HepG2 (cell line): ENCODE data around the gene TBC1D14. TPM values are rescaled to one million over a fixed set of nuclear protein-coding genes. Genes with fewer than 3 reads are reported as not detected.

ENCODE experiments used
- ATF7-NPFF ChIP-seq: sonication (generic); formaldehyde crosslinking; IDR thresholded peaks from 2 replicates; pipeline ENCODE4 v1.8.1; 2023; ENCODE audit warnings: mild to moderate bottlenecking, low read depth, missing genetic modification reagents, moderate library complexity
- CBX2 ChIP-seq, 2 experiments: fragments of 200-600 bp in 1 of 2; sonication (generic); formaldehyde crosslinking in 1 of 2; IDR thresholded peaks; 2 replicates each; pipeline versions ENCODE4 v1.7.0 to v1.8.1; 2018 to 2022; ENCODE audit warnings: low read depth in 2 of 2, low read length in 1 of 2, mild to moderate bottlenecking in 1 of 2, missing genetic modification reagents in 1 of 2
- HOXA3 ChIP-seq: sonication (generic); formaldehyde crosslinking; IDR thresholded peaks from 2 replicates; pipeline ENCODE4 v1.5.0; 2020; ENCODE audit warnings: missing genetic modification reagents
- JDP2 ChIP-seq: sonication (generic); formaldehyde crosslinking; IDR thresholded peaks from 2 replicates; pipeline ENCODE4 v1.8.1; 2022; ENCODE audit warnings: missing genetic modification reagents, borderline replicate concordance
- KAT2B ChIP-seq: fragments of 150-350 bp; IDR thresholded peaks from 2 replicates; pipeline ENCODE4 v1.6.1; 2014; ENCODE audit warnings: low read depth, low read length, borderline replicate concordance
- MED1 ChIP-seq: sonication (generic); formaldehyde crosslinking; IDR thresholded peaks from 2 replicates; pipeline ENCODE4 v1.4.0; 2020; ENCODE audit warnings: missing genetic modification reagents
- POLR2G ChIP-seq: fragments of 200-400 bp; formaldehyde crosslinking; IDR thresholded peaks from 2 replicates; pipeline ENCODE4 v1.6.1; 2018; ENCODE audit warnings: mild to moderate bottlenecking, low read depth, low read length, moderate library complexity
- TEAD2 ChIP-seq: sonication (generic); formaldehyde crosslinking; IDR thresholded peaks from 2 replicates; pipeline ENCODE4 v1.9.0; 2021; ENCODE audit warnings: missing genetic modification reagents
- YEATS2 ChIP-seq: sonication (generic); formaldehyde crosslinking; IDR thresholded peaks from 2 replicates; pipeline ENCODE4 v1.4.0; 2020; ENCODE audit warnings: missing genetic modification reagents, borderline replicate concordance
- ZBTB7A ChIP-seq: sonication (generic); formaldehyde crosslinking; IDR thresholded peaks from 2 replicates; pipeline ENCODE4 v1.8.0; 2022; ENCODE audit warnings: mild to moderate bottlenecking, missing genetic modification reagents
- ZKSCAN1 ChIP-seq: fragments of 150-350 bp; IDR thresholded peaks from 2 replicates; pipeline ENCODE4 v1.6.1; 2014; ENCODE audit warnings: low read length
- ZMYM2 ChIP-seq: sonication (generic); formaldehyde crosslinking; IDR thresholded peaks from 2 replicates; pipeline ENCODE4 v1.8.0; 2022; ENCODE audit warnings: mild to moderate bottlenecking, missing genetic modification reagents
- ZNF564 ChIP-seq: sonication (generic); formaldehyde crosslinking; IDR thresholded peaks from 2 replicates; pipeline ENCODE4 v1.8.1; 2023; ENCODE audit warnings: mild to moderate bottlenecking, missing genetic modification reagents
- ZNF720 ChIP-seq: sonication (generic); formaldehyde crosslinking; IDR thresholded peaks from 2 replicates; pipeline ENCODE4 v1.4.0; 2020; ENCODE audit warnings: missing genetic modification reagents
- ZNF773 ChIP-seq: sonication (generic); formaldehyde crosslinking; IDR thresholded peaks from 2 replicates; pipeline ENCODE4 v1.4.0; 2020; ENCODE audit warnings: missing genetic modification reagents, borderline replicate concordance
- polyA plus RNA-seq, 8 experiments: library from polyadenylated mRNA; depleted of rRNA in 3 of 8; stranded (reverse) in 7 of 8; unstranded in 1 of 8; fragments of >200 nt; fragmentation: Illumina TruSeq in 4 of 8; extraction: Trizol in 4 of 8; gene quantifications; 2 replicates each; pipeline versions ENCODE4 v1.2.1 to v1.2.3, GENCODE V29; 2011 to 2016; ENCODE audit warnings: low read depth in 4 of 8, missing spikeins in 1 of 8, mixed read lengths in 1 of 8; ENCODE audit not compliant: insufficient read depth in 1 of 8
- total RNA-seq, 5 experiments: library from RNA; depleted of rRNA; stranded (reverse); fragments of >200 nt; fragmentation: Illumina TruSeq; extraction: Trizol; gene quantifications; 2 replicates each; pipeline ENCODE4 v1.2.3, GENCODE V29; 2016; ENCODE audit warnings: low read depth in 1 of 5
- TF ChIP-seq, protein P1 (sequence below): sonication (generic); formaldehyde crosslinking; IDR thresholded peaks from 2 replicates; pipeline ENCODE4 v1.5.1; 2020; ENCODE audit warnings: mild to moderate bottlenecking, missing genetic modification reagents
- TF ChIP-seq, protein P2 (sequence below): sonication (generic); formaldehyde crosslinking; IDR thresholded peaks from 2 replicates; pipeline ENCODE4 v1.5.1; 2020; ENCODE audit warnings: missing genetic modification reagents, mild to moderate bottlenecking, borderline replicate concordance
- TF ChIP-seq, protein P3 (sequence below): sonication (generic); formaldehyde crosslinking; IDR thresholded peaks from 2 replicates; pipeline ENCODE4 v1.8.1; 2023; ENCODE audit warnings: mild to moderate bottlenecking, missing genetic modification reagents
- TF ChIP-seq, protein P4 (sequence below): sonication (generic); formaldehyde crosslinking; IDR thresholded peaks from 2 replicates; pipeline ENCODE4 v1.4.0; 2020; ENCODE audit warnings: missing genetic modification reagents
- TF ChIP-seq, protein P5 (sequence below): sonication (generic); formaldehyde crosslinking; IDR thresholded peaks from 2 replicates; pipeline ENCODE4 v1.8.1; 2023; ENCODE audit warnings: missing genetic modification reagents, inconsistent platforms, borderline replicate concordance
- TF ChIP-seq, protein P6 (sequence below): sonication (generic); formaldehyde crosslinking; IDR thresholded peaks from 2 replicates; pipeline ENCODE4 v1.4.0; 2020; ENCODE audit warnings: low read depth, mild to moderate bottlenecking, missing genetic modification reagents
- TF ChIP-seq, protein P7 (sequence below): IDR thresholded peaks from 2 replicates; pipeline ENCODE4 v1.6.1; 2016; ENCODE audit warnings: missing genetic modification reagents, missing compliant biosample characterization

Gene TBC1D14
- total and polyA plus RNA-seq, 2 of the 13 experiments (the other 11 are each of a cell fraction or from before 2014, with no cell fraction given): 29.5 to 46.5 TPM

DNA sequence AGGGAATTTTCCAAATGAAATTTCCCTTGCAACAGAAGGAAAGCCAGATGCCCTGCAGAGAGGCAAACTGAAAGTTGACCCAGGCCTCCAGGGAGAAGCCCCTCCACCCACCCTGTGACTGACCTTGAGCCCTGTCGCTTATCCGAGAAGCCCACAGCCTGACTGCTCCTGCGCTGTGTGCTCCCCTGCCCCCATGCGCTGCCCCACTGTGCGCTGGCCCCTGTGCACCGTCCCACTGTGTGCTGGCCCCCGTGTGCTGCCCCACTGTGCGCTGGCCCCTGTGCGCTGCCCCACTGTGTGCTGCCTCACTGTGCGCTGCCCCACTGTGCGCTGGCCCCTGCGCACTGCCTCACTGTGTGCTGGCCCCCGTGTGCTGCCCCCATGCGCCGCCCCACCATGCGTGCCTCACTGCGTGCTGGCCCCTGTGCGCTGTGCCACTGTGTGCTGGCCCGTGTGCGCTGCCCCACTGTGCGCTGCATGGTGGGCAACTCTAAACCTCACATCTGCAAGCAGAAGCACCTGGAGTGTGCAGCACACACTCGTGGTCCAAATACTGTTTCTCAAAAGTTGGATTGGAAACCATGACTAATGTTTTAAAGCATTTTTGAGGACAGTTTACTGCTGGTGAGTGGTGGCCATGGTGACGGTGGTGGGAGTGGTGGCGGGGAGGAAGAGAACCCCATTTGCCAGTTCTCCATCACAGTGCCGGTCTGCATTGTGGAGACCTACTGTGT lies 166.5 kb downstream of the TBC1D14 start (continued):
- TF ChIP-seq, protein P1, sequence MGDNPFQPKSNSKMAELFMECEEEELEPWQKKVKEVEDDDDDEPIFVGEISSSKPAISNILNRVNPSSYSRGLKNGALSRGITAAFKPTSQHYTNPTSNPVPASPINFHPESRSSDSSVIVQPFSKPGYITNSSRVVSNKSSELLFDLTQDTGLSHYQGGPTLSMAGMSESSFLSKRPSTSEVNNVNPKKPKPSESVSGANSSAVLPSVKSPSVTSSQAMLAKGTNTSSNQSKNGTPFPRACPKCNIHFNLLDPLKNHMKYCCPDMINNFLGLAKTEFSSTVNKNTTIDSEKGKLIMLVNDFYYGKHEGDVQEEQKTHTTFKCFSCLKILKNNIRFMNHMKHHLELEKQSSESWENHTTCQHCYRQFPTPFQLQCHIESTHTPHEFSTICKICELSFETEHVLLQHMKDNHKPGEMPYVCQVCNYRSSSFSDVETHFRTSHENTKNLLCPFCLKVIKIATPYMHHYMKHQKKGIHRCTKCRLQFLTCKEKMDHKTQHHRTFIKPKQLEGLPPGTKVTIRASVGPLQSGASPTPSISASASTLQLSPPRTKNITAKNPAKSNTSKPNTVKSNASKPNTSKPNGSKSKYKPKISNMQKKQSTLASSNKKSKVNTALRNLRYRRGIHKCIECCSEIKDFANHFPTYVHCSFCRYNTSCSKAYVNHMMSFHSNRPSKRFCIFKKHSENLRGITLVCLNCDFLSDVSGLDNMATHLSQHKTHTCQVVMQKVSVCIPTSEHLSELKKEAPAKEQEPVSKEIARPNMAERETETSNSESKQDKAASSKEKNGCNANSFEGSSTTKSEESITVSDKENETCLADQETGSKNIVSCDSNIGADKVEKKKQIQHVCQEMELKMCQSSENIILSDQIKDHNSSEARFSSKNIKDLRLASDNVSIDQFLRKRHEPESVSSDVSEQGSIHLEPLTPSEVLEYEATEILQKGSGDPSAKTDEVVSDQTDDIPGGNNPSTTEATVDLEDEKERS (CRISPR knock-in tag): no peak
- no peak for TF ChIP-seq POLR2G
- TF ChIP-seq ZNF564: peak; percentile 61; the same call in 1 of the 2 replicates
- no peak for TF ChIP-seq ATF7-NPFF (CRISPR knock-in tag)
- TF ChIP-seq, protein P2, sequence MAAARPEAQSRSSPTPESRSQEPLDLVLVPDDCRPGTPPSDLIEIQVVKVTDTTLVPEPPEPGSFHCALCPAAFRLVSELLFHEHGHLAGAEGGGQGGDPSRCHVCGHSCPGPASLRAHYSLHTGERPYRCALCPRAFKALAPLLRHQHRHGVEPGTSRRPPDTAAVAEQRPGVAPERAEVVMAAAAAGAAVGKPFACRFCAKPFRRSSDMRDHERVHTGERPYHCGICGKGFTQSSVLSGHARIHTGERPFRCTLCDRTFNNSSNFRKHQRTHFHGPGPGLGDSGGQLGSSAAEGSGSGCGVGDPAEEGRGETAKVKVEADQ (CRISPR knock-in tag): no peak
- TF ChIP-seq, protein P3, sequence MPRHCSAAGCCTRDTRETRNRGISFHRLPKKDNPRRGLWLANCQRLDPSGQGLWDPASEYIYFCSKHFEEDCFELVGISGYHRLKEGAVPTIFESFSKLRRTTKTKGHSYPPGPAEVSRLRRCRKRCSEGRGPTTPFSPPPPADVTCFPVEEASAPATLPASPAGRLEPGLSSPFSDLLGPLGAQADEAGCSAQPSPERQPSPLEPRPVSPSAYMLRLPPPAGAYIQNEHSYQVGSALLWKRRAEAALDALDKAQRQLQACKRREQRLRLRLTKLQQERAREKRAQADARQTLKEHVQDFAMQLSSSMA (CRISPR knock-in tag): no peak
- TF ChIP-seq KAT2B: no peak
- TF ChIP-seq, protein P4, sequence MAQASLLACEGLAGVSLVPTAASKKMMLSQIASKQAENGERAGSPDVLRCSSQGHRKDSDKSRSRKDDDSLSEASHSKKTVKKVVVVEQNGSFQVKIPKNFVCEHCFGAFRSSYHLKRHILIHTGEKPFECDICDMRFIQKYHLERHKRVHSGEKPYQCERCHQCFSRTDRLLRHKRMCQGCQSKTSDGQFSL (CRISPR knock-in tag): no peak
- no peak for TF ChIP-seq CBX2 (IDR thresholded peaks at IDR 0.05; ENCODE audit: low read depth, low read length)
- no peak for TF ChIP-seq CBX2 (CRISPR knock-in tag; IDR thresholded peaks at IDR 0.05; ENCODE audit: low read depth)
- no peak for TF ChIP-seq JDP2 (CRISPR knock-in tag)
- TF ChIP-seq ZMYM2: peak; percentile 98
- TF ChIP-seq YEATS2: no peak
- TF ChIP-seq HOXA3 (CRISPR knock-in tag): peak; percentile 43; the same call in 1 of the 2 replicates
- TF ChIP-seq, protein P5, sequence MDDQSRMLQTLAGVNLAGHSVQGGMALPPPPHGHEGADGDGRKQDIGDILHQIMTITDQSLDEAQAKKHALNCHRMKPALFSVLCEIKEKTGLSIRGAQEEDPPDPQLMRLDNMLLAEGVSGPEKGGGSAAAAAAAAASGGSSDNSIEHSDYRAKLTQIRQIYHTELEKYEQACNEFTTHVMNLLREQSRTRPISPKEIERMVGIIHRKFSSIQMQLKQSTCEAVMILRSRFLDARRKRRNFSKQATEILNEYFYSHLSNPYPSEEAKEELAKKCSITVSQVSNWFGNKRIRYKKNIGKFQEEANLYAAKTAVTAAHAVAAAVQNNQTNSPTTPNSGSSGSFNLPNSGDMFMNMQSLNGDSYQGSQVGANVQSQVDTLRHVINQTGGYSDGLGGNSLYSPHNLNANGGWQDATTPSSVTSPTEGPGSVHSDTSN: no peak
- TF ChIP-seq, protein P6, sequence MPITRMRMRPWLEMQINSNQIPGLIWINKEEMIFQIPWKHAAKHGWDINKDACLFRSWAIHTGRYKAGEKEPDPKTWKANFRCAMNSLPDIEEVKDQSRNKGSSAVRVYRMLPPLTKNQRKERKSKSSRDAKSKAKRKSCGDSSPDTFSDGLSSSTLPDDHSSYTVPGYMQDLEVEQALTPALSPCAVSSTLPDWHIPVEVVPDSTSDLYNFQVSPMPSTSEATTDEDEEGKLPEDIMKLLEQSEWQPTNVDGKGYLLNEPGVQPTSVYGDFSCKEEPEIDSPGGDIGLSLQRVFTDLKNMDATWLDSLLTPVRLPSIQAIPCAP: no peak
- TF ChIP-seq ZBTB7A (CRISPR knock-in tag): peak; percentile 87
- TF ChIP-seq, protein P7, sequence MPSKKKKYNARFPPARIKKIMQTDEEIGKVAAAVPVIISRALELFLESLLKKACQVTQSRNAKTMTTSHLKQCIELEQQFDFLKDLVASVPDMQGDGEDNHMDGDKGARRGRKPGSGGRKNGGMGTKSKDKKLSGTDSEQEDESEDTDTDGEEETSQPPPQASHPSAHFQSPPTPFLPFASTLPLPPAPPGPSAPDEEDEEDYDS (CRISPR knock-in tag): no peak
- TF ChIP-seq ZNF720 (CRISPR knock-in tag): no peak
- peak; percentile 100 for TF ChIP-seq ZKSCAN1
- no peak for TF ChIP-seq TEAD2 (CRISPR knock-in tag)
- no peak for TF ChIP-seq MED1 (CRISPR knock-in tag)
- no peak for TF ChIP-seq ZNF773 (CRISPR knock-in tag)
